Karpas-422 (cell line): ENCODE data around the gene TTC14. TPM values are rescaled to one million over a fixed set of nuclear protein-coding genes. Genes with fewer than 3 reads are reported as not detected.
A peak's percentile ranks its signal among the peaks of the same experiment; 100 is the strongest.

Experiments used
- DNase-seq: peaks from one replicate; pipeline ENCODE4 v3.0.0-alpha.2; 2015
- H2AFZ ChIP-seq: fragments of 200-600 bp; sonication (generic); 2 replicates; pipeline ENCODE4 v1.6.1; 2014; ENCODE audit warnings: antibody characterized with exemption, low read length, mixed read lengths
- H3K27ac ChIP-seq: fragments of 200-600 bp; sonication (generic); 2 replicates; pipeline ENCODE4 v1.5.1; 2014; ENCODE audit warnings: mild to moderate bottlenecking, low read length, moderate library complexity
- H3K27me3 ChIP-seq: fragments of 200-600 bp; sonication (generic); 2 replicates; pipeline ENCODE4 v1.6.1; 2014; ENCODE audit warnings: low read length, mixed read lengths
- H3K36me3 ChIP-seq: fragments of 200-600 bp; sonication (generic); 2 replicates; pipeline ENCODE4 v1.6.1; 2014; ENCODE audit warnings: low read length, mixed read lengths; ENCODE audit not compliant: insufficient read depth
- H3K4me1 ChIP-seq: fragments of 200-600 bp; sonication (generic); 2 replicates; pipeline ENCODE4 v1.6.1; 2014; ENCODE audit warnings: mild to moderate bottlenecking, low read length, mixed read lengths
- H3K4me2 ChIP-seq: fragments of 200-600 bp; sonication (generic); 2 replicates; pipeline ENCODE4 v1.6.1; 2014; ENCODE audit warnings: low read length, low read depth, mild to moderate bottlenecking; ENCODE audit not compliant: poor library complexity, severe bottlenecking
- H3K4me3 ChIP-seq: fragments of 200-600 bp; sonication (generic); 2 replicates; pipeline ENCODE4 v1.5.1; 2014; ENCODE audit warnings: mild to moderate bottlenecking, antibody characterized with exemption, low read length, mixed read lengths
- H3K79me2 ChIP-seq: fragments of 200-600 bp; sonication (generic); 2 replicates; pipeline ENCODE4 v1.6.1; 2014; ENCODE audit warnings: mild to moderate bottlenecking, low read length, mixed read lengths
- H3K9ac ChIP-seq: fragments of 200-600 bp; sonication (generic); 2 replicates; pipeline ENCODE4 v1.6.0; 2014; ENCODE audit warnings: low read length
- H3K9me2 ChIP-seq: fragments of 200-600 bp; sonication (generic), shearing (Covaris generic); replicated peaks from 2 replicates; pipeline ENCODE4 v1.6.0; 2014; ENCODE audit warnings: mild to moderate bottlenecking, low read length, moderate library complexity; ENCODE audit not compliant: insufficient read depth
- H3K9me3 ChIP-seq: fragments of 300-700, 200-600 bp; sonication (generic); 2 replicates; pipeline ENCODE4 v1.6.1; 2014; ENCODE audit warnings: low read length, mixed read lengths
- H4K20me1 ChIP-seq: fragments of 200-600 bp; sonication (generic); 2 replicates; pipeline ENCODE4 v1.6.1; 2014; ENCODE audit warnings: mild to moderate bottlenecking, antibody characterized with exemption, low read length, low read depth; ENCODE audit not compliant: insufficient read depth
- small RNA-seq: library from RNA; depleted of rRNA; stranded (forward); fragments of <200 nt; gene quantifications from one replicate; pipeline ENCODE3, GENCODE V24; 2014
- total RNA-seq: library from RNA; depleted of rRNA; stranded (reverse); fragments of >200 nt; shearing (Covaris generic); gene quantifications from 2 replicates; pipeline ENCODE4 v1.2.3, GENCODE V29; 2014; ENCODE audit warnings: low replicate concordance; rRNA removed

TTC14 gene
- total RNA-seq, 1 experiment from 2014 or later: 99.9 TPM

DNA sequence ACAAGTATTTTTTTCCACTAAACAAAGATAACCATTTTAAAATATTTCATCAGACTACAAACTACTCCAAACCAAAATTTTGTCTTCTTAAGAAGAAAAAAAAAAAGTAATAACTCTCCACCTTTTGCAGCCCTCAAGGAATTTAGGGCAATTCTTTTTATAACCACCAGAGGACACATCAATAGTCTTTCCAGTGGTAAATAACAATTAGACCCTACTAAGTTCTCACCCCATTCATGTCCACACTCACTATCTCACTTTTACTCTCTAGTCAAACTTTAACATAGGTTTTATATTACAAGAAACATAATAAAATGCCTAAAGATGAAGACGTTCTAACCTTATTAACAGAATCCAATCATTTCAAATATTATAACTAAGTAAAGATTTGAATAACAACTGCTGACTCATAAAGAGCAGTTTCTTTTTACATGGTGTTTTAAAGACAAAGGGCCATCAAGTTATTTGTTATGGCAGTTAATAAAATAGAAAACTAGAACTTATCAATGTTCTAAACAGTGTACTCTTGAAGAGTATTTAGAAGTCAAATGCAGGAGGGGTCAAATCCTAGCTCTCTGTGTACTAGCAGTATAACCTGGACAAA, 44.3 kb downstream of the TTC14 start:
- Histone ChIP-seq H3K9me3 (no peaks in the 10 kb centered on the region), H3K4me2 (no peak overlapping the region), H4K20me1 (no peaks in the 10 kb centered on the region), H3K4me1 (no peaks in the 10 kb centered on the region), H3K9me2 (no peaks in the 10 kb centered on the region), H3K79me2 (no peaks in the 10 kb centered on the region), H3K9ac (no peak overlapping the region), H3K27ac (no peak overlapping the region), H3K27me3 (no peaks in the 10 kb centered on the region), H3K36me3 (no peaks in the 10 kb centered on the region), H2AFZ (no peak overlapping the region), H3K4me3 (no peak overlapping the region)
- DNase-seq: peak; percentile 43

DNA sequence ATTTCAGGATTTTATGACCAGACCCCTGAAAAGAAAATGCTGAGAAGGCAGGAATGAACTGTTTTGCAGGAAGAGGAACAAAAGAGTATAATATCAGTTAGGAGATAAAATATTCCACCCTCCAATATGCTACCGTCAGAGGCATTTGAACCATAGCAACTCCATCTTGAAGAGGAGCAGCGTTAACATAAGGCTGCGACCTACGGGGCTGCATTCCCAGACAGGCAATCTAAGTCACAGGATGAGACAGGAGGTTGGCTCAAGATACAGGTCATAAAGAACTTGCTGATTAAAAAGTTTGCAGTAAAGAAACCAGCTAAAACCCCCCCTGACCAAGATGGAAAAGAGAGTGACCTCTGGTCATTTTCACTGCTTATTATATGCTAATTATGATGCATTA, 54.4 kb downstream of the TTC14 start:
- Histone ChIP-seq H4K20me1 (no peaks in the 10 kb centered on the region), H2AFZ (no peak overlapping the region), H3K9me3 (no peaks in the 10 kb centered on the region), H3K9me2 (no peaks in the 10 kb centered on the region), H3K27me3 (no peaks in the 10 kb centered on the region), H3K4me1 (no peaks in the 10 kb centered on the region), H3K27ac (no peak overlapping the region), H3K4me2 (no peak overlapping the region), H3K9ac (no peak overlapping the region), H3K36me3 (no peaks in the 10 kb centered on the region), H3K4me3 (no peak overlapping the region), H3K79me2 (no peaks in the 10 kb centered on the region)
- DNase-seq: no peak

DNA sequence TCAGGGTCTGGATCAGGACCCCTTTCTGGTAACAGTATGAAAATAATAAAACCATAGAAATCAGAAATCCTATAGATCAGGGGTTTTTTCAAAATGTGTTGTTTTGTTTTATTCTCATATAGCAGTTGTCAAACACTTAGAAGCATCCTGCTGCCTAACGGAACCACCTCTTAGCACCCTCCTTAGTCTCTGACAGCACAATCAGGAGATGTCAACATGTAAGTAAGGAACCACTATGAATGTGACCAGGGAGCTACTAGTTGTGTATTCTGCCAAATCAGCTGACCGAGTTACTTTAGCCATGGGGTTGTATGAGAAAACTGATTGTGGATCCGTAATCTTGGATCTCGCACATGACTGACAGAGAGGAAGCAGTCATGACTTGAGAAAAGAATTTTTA, 55.1 kb downstream of the TTC14 start:
- H3K4me3 ChIP-seq: no peak overlapping the region
- no peak for DNase-seq
- no peak overlapping the region for H3K9ac ChIP-seq
- H3K27ac ChIP-seq: no peak overlapping the region
- no peaks in the 10 kb centered on the region for H3K9me2 ChIP-seq
- H3K4me1 ChIP-seq: no peaks in the 10 kb centered on the region
- no peaks in the 10 kb centered on the region for H3K36me3 ChIP-seq
- no peaks in the 10 kb centered on the region for H3K79me2 ChIP-seq
- no peaks in the 10 kb centered on the region for H3K27me3 ChIP-seq
- H3K4me2 ChIP-seq: no peak overlapping the region
- H3K9me3 ChIP-seq: no peaks in the 10 kb centered on the region
- H2AFZ ChIP-seq: no peak overlapping the region
- H4K20me1 ChIP-seq: no peaks in the 10 kb centered on the region

Small RNAs within 50 kb of the gene (small RNA-seq; reads per million reads assigned to genes)
- gene AC068298.1: not detected
- not detected for gene RNU6-486P

Other genes with a start within 250 kb of the TTC14 start
- not detected in 2 replicates for gene CCDC39, start 77.3 kb downstream of the TTC14 start, total RNA-seq